PC-9 (cell line): ENCODE results near the gene FBXL17.
"Not testable (repeated sequence)": the region's sequence is repeated elsewhere in the genome, so short reads cannot be mapped to it uniquely, and the experiment has no call there.

Experiments used
- EZH2 ChIP-seq: fragments of 200-600 bp; sonication (generic); IDR thresholded peaks from 2 replicates; pipeline ENCODE4 v1.8.0; 2017; ENCODE audit warnings: antibody characterized with exemption, low read depth
- TF ChIP-seq, protein P1 (sequence below): fragments of 200-600 bp; sonication (generic); conservative IDR thresholded peaks from 2 replicates; pipeline ENCODE4 v1.6.1; 2017; ENCODE audit warnings: mixed run types, antibody characterized with exemption, mild to moderate bottlenecking, moderate library complexity

DNA sequence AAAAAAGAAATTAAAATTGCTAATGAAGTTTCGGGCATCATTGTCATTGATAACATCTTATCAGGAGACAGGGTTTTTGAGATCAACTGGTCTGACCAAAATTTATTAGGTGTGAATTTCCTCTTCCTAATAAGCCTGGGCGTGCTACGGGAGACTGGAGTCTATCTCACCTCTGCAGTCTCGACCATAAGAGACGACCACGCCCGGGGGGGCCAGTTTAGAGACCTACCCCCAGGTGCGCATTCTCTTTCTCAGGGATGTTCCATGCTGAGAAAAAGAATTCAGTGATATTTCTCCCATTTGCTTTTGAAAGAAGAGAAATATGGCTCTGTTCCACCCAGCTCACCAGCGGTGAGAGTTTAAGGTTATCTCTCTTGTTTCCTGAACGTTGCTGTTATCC, 107.8 kb downstream of the FBXL17 start:
- TF ChIP-seq, protein P1, sequence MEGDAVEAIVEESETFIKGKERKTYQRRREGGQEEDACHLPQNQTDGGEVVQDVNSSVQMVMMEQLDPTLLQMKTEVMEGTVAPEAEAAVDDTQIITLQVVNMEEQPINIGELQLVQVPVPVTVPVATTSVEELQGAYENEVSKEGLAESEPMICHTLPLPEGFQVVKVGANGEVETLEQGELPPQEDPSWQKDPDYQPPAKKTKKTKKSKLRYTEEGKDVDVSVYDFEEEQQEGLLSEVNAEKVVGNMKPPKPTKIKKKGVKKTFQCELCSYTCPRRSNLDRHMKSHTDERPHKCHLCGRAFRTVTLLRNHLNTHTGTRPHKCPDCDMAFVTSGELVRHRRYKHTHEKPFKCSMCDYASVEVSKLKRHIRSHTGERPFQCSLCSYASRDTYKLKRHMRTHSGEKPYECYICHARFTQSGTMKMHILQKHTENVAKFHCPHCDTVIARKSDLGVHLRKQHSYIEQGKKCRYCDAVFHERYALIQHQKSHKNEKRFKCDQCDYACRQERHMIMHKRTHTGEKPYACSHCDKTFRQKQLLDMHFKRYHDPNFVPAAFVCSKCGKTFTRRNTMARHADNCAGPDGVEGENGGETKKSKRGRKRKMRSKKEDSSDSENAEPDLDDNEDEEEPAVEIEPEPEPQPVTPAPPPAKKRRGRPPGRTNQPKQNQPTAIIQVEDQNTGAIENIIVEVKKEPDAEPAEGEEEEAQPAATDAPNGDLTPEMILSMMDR: not testable (repeated sequence)
- TF ChIP-seq EZH2: not testable (repeated sequence)
